HG03064 (cell line): Measurements from ENCODE around the gene JMJD1C.
"Not testable (repeated sequence)": the region's sequence is repeated elsewhere in the genome, so short reads cannot be mapped to it uniquely, and the experiment has no call there.

Experiments used
- ATAC-seq: cut with Tn5 transposase; IDR thresholded peaks from one replicate; pipeline ENCODE4 v1.9.1; 2021; ENCODE audit warnings: low read depth; ENCODE audit not compliant: unreplicated experiment

JMJD1C gene

GRCh38 chr10:63373176-63373575 is 92.6 kb downstream of the JMJD1C start:
- ATAC-seq, result no peak

- no peak for ATAC-seq
Measured at GRCh38 chr10:63369711-63370110, 96.1 kb downstream of the JMJD1C start.

- no peak for ATAC-seq
Measured at GRCh38 chr10:63368365-63368764, 97.4 kb downstream of the JMJD1C start.

GRCh38 chr10:63366933-63367332 is 98.8 kb downstream of the JMJD1C start:
- no peak for ATAC-seq

- ATAC-seq, result no peak
Measured at GRCh38 chr10:63365976-63366765, 99.6 kb downstream of the JMJD1C start.

GRCh38 chr10:63364918-63365317 is 100.9 kb downstream of the JMJD1C start:
- no peak for ATAC-seq

GRCh38 chr10:63363951-63364350 is 101.8 kb downstream of the JMJD1C start:
- ATAC-seq, result no peak

- no peak for ATAC-seq
Measured at GRCh38 chr10:63355682-63356081, 110.1 kb downstream of the JMJD1C start.

- no peak for ATAC-seq
Measured at GRCh38 chr10:63352976-63353375, 112.8 kb downstream of the JMJD1C start.

GRCh38 chr10:63348245-63348850 is 117.4 kb downstream of the JMJD1C start:
- ATAC-seq, result no peak

GRCh38 chr10:63346015-63346441 is 119.7 kb downstream of the JMJD1C start:
- ATAC-seq, result no peak

- ATAC-seq, result no peak
Measured at GRCh38 chr10:63344269-63344668, 121.5 kb downstream of the JMJD1C start.

GRCh38 chr10:63343476-63343875 is 122.3 kb downstream of the JMJD1C start:
- no peak for ATAC-seq

- ATAC-seq, result not testable (repeated sequence)
Measured at GRCh38 chr10:63339640-63340039, 126.1 kb downstream of the JMJD1C start.

- ATAC-seq, result no peak
Measured at GRCh38 chr10:63337455-63338251, 128.1 kb downstream of the JMJD1C start.

- no peak for ATAC-seq
Measured at GRCh38 chr10:63331586-63331985, 134.2 kb downstream of the JMJD1C start.

- no peak for ATAC-seq
Measured at GRCh38 chr10:63324495-63324854, 141.3 kb downstream of the JMJD1C start.

GRCh38 chr10:63323701-63324494 is 141.9 kb downstream of the JMJD1C start:
- ATAC-seq, result no peak

- no peak for ATAC-seq
Measured at GRCh38 chr10:63320683-63321082, 145.1 kb downstream of the JMJD1C start.

- no peak for ATAC-seq
Measured at GRCh38 chr10:63319231-63319630, 146.5 kb downstream of the JMJD1C start.

- no peak for ATAC-seq
Measured at GRCh38 chr10:63318491-63318890, 147.3 kb downstream of the JMJD1C start.
